ENCODE data around the gene C18orf63. TPM values are rescaled to one million over a fixed set of nuclear protein-coding genes. Genes with fewer than 3 reads are reported as not detected.

C18orf63 gene
- total and polyA plus RNA-seq, 9 donors = not detected

GRCh38 chr18:74400813-74401212, 85.2 kb downstream of the C18orf63 start:
- Histone ChIP-seq H3K4me3 (ENCODE audit: low read length) (no peak overlapping the region), H3K36me3 (ENCODE audit: control insufficient read depth, insufficient read depth, low read length) (no peaks in the 10 kb centered on the region), H3K27ac (ENCODE audit: low read length) (no peak overlapping the region), H3K27me3 (ENCODE audit: control insufficient read depth, insufficient read depth, low read length) (no peaks in the 10 kb centered on the region), H3K4me1 (ENCODE audit: control insufficient read depth, insufficient read depth, low read length) (peaks cover 28% of the 10 kb centered on the region), H3K9me3 (replicated peaks; ENCODE audit: control insufficient read depth, low read depth, low read length) (no peaks in the 10 kb centered on the region)
- DNase-seq = peak; percentile 88
- WGBS (ENCODE audit: insufficient coverage) = 41% methylated on average over 2 of the region's 4 CpGs

- Histone ChIP-seq H3K4me1 (ENCODE audit: control insufficient read depth, insufficient read depth, low read length) (peaks cover 18% of the 10 kb centered on the region), H3K27ac (ENCODE audit: low read length) (no peak overlapping the region), H3K36me3 (ENCODE audit: control insufficient read depth, insufficient read depth, low read length) (no peaks in the 10 kb centered on the region), H3K9me3 (replicated peaks; ENCODE audit: control insufficient read depth, low read depth, low read length) (no peaks in the 10 kb centered on the region), H3K27me3 (ENCODE audit: control insufficient read depth, insufficient read depth, low read length) (no peaks in the 10 kb centered on the region), H3K4me3 (ENCODE audit: low read length) (no peak overlapping the region)
- no peak for DNase-seq
- 85% methylated on average over 4 of the region's 9 CpGs for WGBS (ENCODE audit: insufficient coverage)
Observed at GRCh38 chr18:74402806-74403433, 87.3 kb downstream of the C18orf63 start.

GRCh38 chr18:74407888-74408287, 92.2 kb downstream of the C18orf63 start:
- no peak overlapping the region for H3K4me3 ChIP-seq (ENCODE audit: low read length)
- no peaks in the 10 kb centered on the region for H3K9me3 ChIP-seq (replicated peaks; ENCODE audit: control insufficient read depth, low read depth, low read length)
- no peak overlapping the region for H3K27ac ChIP-seq (ENCODE audit: low read length)
- peaks cover 18% of the 10 kb centered on the region for H3K27me3 ChIP-seq (ENCODE audit: control insufficient read depth, insufficient read depth, low read length)
- 17% methylated on average over 1 of the region's 2 CpGs for WGBS (ENCODE audit: insufficient coverage)
- no peak for DNase-seq
- H3K4me1 ChIP-seq (ENCODE audit: control insufficient read depth, insufficient read depth, low read length) = peaks cover 6% of the 10 kb centered on the region
- no peaks in the 10 kb centered on the region for H3K36me3 ChIP-seq (ENCODE audit: control insufficient read depth, insufficient read depth, low read length)

Other genes with a start within 250 kb of the C18orf63 start
- gene FBXO15, start 168.0 kb upstream of the C18orf63 start, total RNA-seq = 0.89 TPM
- gene FBXO15, start 168.0 kb upstream of the C18orf63 start, polyA plus RNA-seq (ENCODE audit: insufficient read depth in 1 of 8, insufficient read length in 8 of 8, low replicate concordance in 1 of 8) = 1 to 10 TPM in 2 of 8 donors, under 1 TPM in 6; 0.50 to 1.8 (median 0.78) TPM
- gene TIMM21, start 167.3 kb upstream of the C18orf63 start, total RNA-seq = 37.9 TPM
- gene TIMM21, start 167.3 kb upstream of the C18orf63 start, polyA plus RNA-seq (ENCODE audit: insufficient read depth in 1 of 8, insufficient read length in 8 of 8, low replicate concordance in 1 of 8) = 10 to 100 TPM; 43.0 to 50.7 (median 44.4) TPM
- gene CYB5A, start 23.9 kb upstream of the C18orf63 start, total RNA-seq = 31.9 TPM
- 10 to 100 TPM; 24.5 to 37.1 (median 30.2) TPM for gene CYB5A, start 23.9 kb upstream of the C18orf63 start, polyA plus RNA-seq (ENCODE audit: insufficient read depth in 1 of 8, insufficient read length in 8 of 8, low replicate concordance in 1 of 8)
- 6.1 TPM for gene DIPK1C, start 141.5 kb downstream of the C18orf63 start, total RNA-seq
- gene DIPK1C, start 141.5 kb downstream of the C18orf63 start, polyA plus RNA-seq (ENCODE audit: insufficient read depth in 1 of 8, insufficient read length in 8 of 8, low replicate concordance in 1 of 8) = 10 to 100 TPM; 11.1 to 18.1 (median 15.0) TPM
- gene CNDP2, start 180.5 kb downstream of the C18orf63 start, total RNA-seq = 27.5 TPM
- 10 to 100 TPM; 51.5 to 82.3 (median 59.7) TPM for gene CNDP2, start 180.5 kb downstream of the C18orf63 start, polyA plus RNA-seq (ENCODE audit: insufficient read depth in 1 of 8, insufficient read length in 8 of 8, low replicate concordance in 1 of 8)
- 0.13 TPM for gene CNDP1, start 218.7 kb downstream of the C18orf63 start, total RNA-seq
- gene CNDP1, start 218.7 kb downstream of the C18orf63 start, polyA plus RNA-seq (ENCODE audit: insufficient read depth in 1 of 8, insufficient read length in 8 of 8, low replicate concordance in 1 of 8) = under 1 TPM in 7 of 8 donors, not detected in 1; 0.04 to 0.76 (median 0.29) TPM